Activated CD4-positive, alpha-beta T cell treated with anti-CD3 and anti-CD28 coated beads, Interleukin-2, amount 10 ng/mL, durations not matched to agents 24 days and 14 days (primary cell): Measurements from ENCODE around the gene PRRC2C. TPM values are rescaled to one million over a fixed set of nuclear protein-coding genes. Genes with fewer than 3 reads are reported as not detected.
A peak's percentile ranks its signal among the peaks of the same experiment; 100 is the strongest.
"Not testable (repeated sequence)": the region's sequence is repeated elsewhere in the genome, so short reads cannot be mapped to it uniquely, and the experiment has no call there.

Experiments
- DNase-seq: peaks from one replicate; pipeline ENCODE4 v3.0.0; 2022
- H3K27ac Mint-ChIP-seq: one replicate; pipeline ENCODE4 v1.8.0; 2022; ENCODE audit warnings: mild to moderate bottlenecking, mixed read lengths
- H3K27me3 Mint-ChIP-seq: one replicate; pipeline ENCODE4 v1.8.0; 2022; ENCODE audit warnings: mixed read lengths
- H3K36me3 Mint-ChIP-seq: one replicate; pipeline ENCODE4 v1.8.0; 2022; ENCODE audit warnings: low read depth, mild to moderate bottlenecking, mixed read lengths
- H3K4me1 Mint-ChIP-seq: one replicate; pipeline ENCODE4 v1.8.0; 2021; ENCODE audit warnings: mixed read lengths
- H3K4me3 Mint-ChIP-seq: one replicate; pipeline ENCODE4 v1.8.0; 2022; ENCODE audit warnings: mild to moderate bottlenecking, moderate library complexity, mixed read lengths
- H3K9me3 Mint-ChIP-seq: one replicate; pipeline ENCODE4 v1.8.0; 2021; ENCODE audit warnings: mixed read lengths
- intact Hi-C: fragments of 100-400 bp; cut with micrococcal nuclease; formaldehyde crosslinking; loops from one replicate; pipeline ENCODE4 v1.15.1; 2023
- total RNA-seq: library from RNA; stranded (reverse); gene quantifications from 2 replicates; pipeline ENCODE4 v1.2.3, GENCODE V29; 2022

Gene PRRC2C
- total RNA-seq, 1 donor from 2014 or later = 278 TPM

- Mint-ChIP-seq H3K36me3 (peaks cover 54% of the 10 kb centered on the region), H3K27ac (no peak overlapping the region), H3K27me3 (no peaks in the 10 kb centered on the region), H3K9me3 (no peaks in the 10 kb centered on the region), H3K4me1 (peaks cover 52% of the 10 kb centered on the region), H3K4me3 (no peak overlapping the region)
- no peak for DNase-seq
- intact Hi-C loops = no loop called here
Measured at GRCh38 chr1:171513743-171514142, 28.4 kb downstream of the PRRC2C start.

DNA sequence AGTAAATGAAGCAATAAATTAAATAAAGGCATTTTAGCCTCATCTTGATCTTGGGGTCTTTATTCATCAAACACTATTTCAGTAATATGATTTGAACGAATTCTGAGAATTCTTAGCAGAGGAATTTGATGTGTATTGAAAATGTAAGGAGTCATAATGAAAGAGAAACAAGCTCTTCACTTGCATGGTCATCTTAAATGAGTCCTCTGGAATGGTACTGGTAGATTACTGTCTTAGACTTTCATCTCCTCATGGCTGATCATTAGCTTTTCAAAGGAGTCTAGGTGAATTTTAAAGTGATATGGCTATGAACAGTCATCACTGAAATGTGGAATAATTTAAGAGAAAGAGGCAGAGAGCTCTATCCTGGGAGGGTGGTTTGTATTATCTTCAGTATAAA, 30.0 kb downstream of the PRRC2C start:
- H3K27ac Mint-ChIP-seq = peak overlapping the region; percentile 74
- H3K36me3 Mint-ChIP-seq = peaks cover 61% of the 10 kb centered on the region
- H3K9me3 Mint-ChIP-seq = no peaks in the 10 kb centered on the region
- no peaks in the 10 kb centered on the region for H3K27me3 Mint-ChIP-seq
- H3K4me3 Mint-ChIP-seq = no peak overlapping the region
- no peak for DNase-seq
- peaks cover 40% of the 10 kb centered on the region for H3K4me1 Mint-ChIP-seq
- intact Hi-C loops = no loop called here

GRCh38 chr1:171515741-171516140, 30.4 kb downstream of the PRRC2C start:
- Mint-ChIP-seq H3K4me3 (no peak overlapping the region), H3K36me3 (peaks cover 61% of the 10 kb centered on the region)
- intact Hi-C loops = no loop called here

GRCh38 chr1:171521567-171521966, 36.2 kb downstream of the PRRC2C start:
- Mint-ChIP-seq H3K4me1 (peaks cover 13% of the 10 kb centered on the region), H3K27ac (no peak overlapping the region), H3K4me3 (no peak overlapping the region), H3K27me3 (no peaks in the 10 kb centered on the region), H3K36me3 (peaks cover 64% of the 10 kb centered on the region), H3K9me3 (no peaks in the 10 kb centered on the region)
- intact Hi-C loops = loop anchor here (5.0 kb wide), 1 partner anchor 34 kb away; the partner anchor contains the start of gene PRRC2C
- DNase-seq = no peak

More at GRCh38 chr1:171515741-171516140, 30.4 kb downstream of the PRRC2C start:
- no peak for DNase-seq
- H3K27ac Mint-ChIP-seq = no peak overlapping the region
- H3K9me3 Mint-ChIP-seq = no peaks in the 10 kb centered on the region
- H3K4me1 Mint-ChIP-seq = peaks cover 35% of the 10 kb centered on the region
- H3K27me3 Mint-ChIP-seq = no peaks in the 10 kb centered on the region

GRCh38 chr1:171530676-171531075, 45.3 kb downstream of the PRRC2C start:
- no peaks in the 10 kb centered on the region for H3K27me3 Mint-ChIP-seq

GRCh38 chr1:171532520-171532919, 47.2 kb downstream of the PRRC2C start:
- Mint-ChIP-seq H3K9me3 (no peaks in the 10 kb centered on the region), H3K27ac (peak overlapping the region; percentile 49), H3K27me3 (no peaks in the 10 kb centered on the region), H3K4me1 (peaks cover 12% of the 10 kb centered on the region), H3K4me3 (no peak overlapping the region), H3K36me3 (peaks cover 62% of the 10 kb centered on the region)
- intact Hi-C loops = loop anchor here (5.0 kb wide), 1 partner anchor 40 kb away; no protein-coding TSS in a partner anchor
- DNase-seq = no peak

More at GRCh38 chr1:171530676-171531075, 45.3 kb downstream of the PRRC2C start:
- no peaks in the 10 kb centered on the region for H3K9me3 Mint-ChIP-seq
- H3K4me1 Mint-ChIP-seq = peaks cover 12% of the 10 kb centered on the region
- DNase-seq = no peak
- H3K27ac Mint-ChIP-seq = no peak overlapping the region
- H3K4me3 Mint-ChIP-seq = no peak overlapping the region
- peaks cover 56% of the 10 kb centered on the region for H3K36me3 Mint-ChIP-seq
- intact Hi-C loops = loop anchor here (5.0 kb wide), 1 partner anchor 42 kb away; no protein-coding TSS in a partner anchor

DNA sequence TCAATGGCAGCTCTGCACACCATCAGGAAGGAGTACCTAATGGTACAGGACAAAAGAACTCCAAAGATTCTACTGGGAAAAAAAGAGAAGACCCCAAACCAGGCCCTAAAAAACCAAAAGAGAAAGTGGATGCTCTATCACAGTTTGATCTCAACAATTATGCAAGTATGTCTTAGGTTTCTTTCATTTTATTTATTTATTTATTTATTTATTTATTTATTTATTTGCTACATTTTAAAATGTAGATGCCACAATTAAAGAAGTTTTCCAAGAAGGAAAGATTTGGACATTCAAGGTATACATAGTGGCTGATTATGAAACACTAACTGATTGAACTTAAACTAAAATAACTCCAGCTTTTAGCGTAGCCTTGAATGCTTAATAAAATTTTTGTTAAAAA, 60.2 kb downstream of the PRRC2C start:
- H3K4me1 Mint-ChIP-seq = peaks cover 11% of the 10 kb centered on the region
- H3K36me3 Mint-ChIP-seq = peaks cover 62% of the 10 kb centered on the region
- no peak for DNase-seq
- no peak overlapping the region for H3K27ac Mint-ChIP-seq
- H3K27me3 Mint-ChIP-seq = no peaks in the 10 kb centered on the region
- intact Hi-C loops = no loop called here
- H3K4me3 Mint-ChIP-seq = no peak overlapping the region
- H3K9me3 Mint-ChIP-seq = peaks cover 5% of the 10 kb centered on the region

GRCh38 chr1:171550050-171550449, 64.7 kb downstream of the PRRC2C start:
- Mint-ChIP-seq H3K36me3 (peaks cover 77% of the 10 kb centered on the region), H3K4me3 (no peak overlapping the region), H3K27me3 (no peaks in the 10 kb centered on the region), H3K4me1 (peaks cover 21% of the 10 kb centered on the region), H3K9me3 (peaks cover 5% of the 10 kb centered on the region), H3K27ac (no peak overlapping the region)
- DNase-seq = no peak
- intact Hi-C loops = no loop called here

GRCh38 chr1:171550598-171551100, 65.3 kb downstream of the PRRC2C start:
- H3K9me3 Mint-ChIP-seq, intact Hi-C loops, H3K27ac Mint-ChIP-seq, H3K27me3 Mint-ChIP-seq, H3K4me3 Mint-ChIP-seq, DNase-seq: not testable (repeated sequence)
- Mint-ChIP-seq H3K4me1 (peaks cover 23% of the 10 kb centered on the region), H3K36me3 (peaks cover 80% of the 10 kb centered on the region)

GRCh38 chr1:171553960-171554359, 68.6 kb downstream of the PRRC2C start:
- Mint-ChIP-seq H3K36me3 (peaks cover 89% of the 10 kb centered on the region), H3K4me1 (peaks cover 18% of the 10 kb centered on the region)
- H3K9me3 Mint-ChIP-seq, intact Hi-C loops, H3K27ac Mint-ChIP-seq, H3K4me3 Mint-ChIP-seq, H3K27me3 Mint-ChIP-seq, DNase-seq: not testable (repeated sequence)

GRCh38 chr1:171563675-171564074, 78.3 kb downstream of the PRRC2C start:
- Mint-ChIP-seq H3K4me3 (no peak overlapping the region), H3K4me1 (peaks cover 4% of the 10 kb centered on the region), H3K36me3 (peaks cover 45% of the 10 kb centered on the region), H3K27me3 (no peaks in the 10 kb centered on the region), H3K9me3 (no peaks in the 10 kb centered on the region), H3K27ac (no peak overlapping the region)
- intact Hi-C loops = no loop called here
- no peak for DNase-seq

DNA sequence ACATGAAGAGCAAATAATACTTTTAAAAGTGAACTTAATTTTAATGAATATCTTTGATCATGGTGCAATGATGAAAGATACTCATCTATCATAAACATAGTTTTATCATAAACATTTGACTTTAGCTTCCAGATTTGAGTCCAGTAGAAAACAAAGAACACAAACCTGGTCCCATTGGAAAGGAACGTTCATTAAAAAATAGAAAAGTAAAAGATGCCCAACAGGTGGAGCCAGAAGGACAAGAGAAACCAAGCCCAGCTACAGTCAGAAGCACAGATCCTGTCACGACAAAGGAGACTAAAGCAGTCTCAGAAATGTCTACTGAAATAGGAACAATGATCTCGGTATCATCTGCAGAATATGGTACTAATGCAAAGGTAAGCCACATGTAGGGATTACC, 81.1 kb downstream of the PRRC2C start:
- H3K36me3 Mint-ChIP-seq = peaks cover 40% of the 10 kb centered on the region
- no peaks in the 10 kb centered on the region for H3K9me3 Mint-ChIP-seq
- H3K27ac Mint-ChIP-seq = no peak overlapping the region
- peaks cover 4% of the 10 kb centered on the region for H3K4me1 Mint-ChIP-seq
- H3K4me3 Mint-ChIP-seq = no peak overlapping the region
- DNase-seq = no peak
- H3K27me3 Mint-ChIP-seq = no peaks in the 10 kb centered on the region
- intact Hi-C loops = no loop called here

DNA sequence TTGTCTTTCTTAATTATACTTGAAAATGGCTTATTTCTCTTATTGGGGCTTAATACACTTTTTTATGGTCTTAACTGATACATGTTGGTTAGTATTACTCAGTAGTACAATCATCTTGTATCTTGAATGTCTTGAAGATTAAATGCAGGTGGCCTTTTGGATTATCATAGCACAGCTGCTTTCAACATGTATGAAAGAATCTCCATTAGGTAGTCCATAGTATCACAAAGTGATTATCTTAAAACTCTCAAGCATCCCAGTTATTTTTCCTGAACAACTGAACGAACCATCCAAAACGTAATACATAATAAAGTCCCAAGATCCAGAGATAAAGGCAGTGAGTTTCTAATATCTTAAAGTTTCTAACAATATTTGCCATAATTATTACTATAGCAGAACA, 85.0 kb downstream of the PRRC2C start:
- intact Hi-C loops = loop anchor here (5.0 kb wide), 1 partner anchor 38 kb away; no protein-coding TSS in a partner anchor
- no peak for DNase-seq
- Mint-ChIP-seq H3K27me3 (no peaks in the 10 kb centered on the region), H3K9me3 (no peaks in the 10 kb centered on the region), H3K36me3 (peaks cover 54% of the 10 kb centered on the region), H3K4me3 (no peak overlapping the region), H3K27ac (no peak overlapping the region), H3K4me1 (peaks cover 2% of the 10 kb centered on the region)

- Mint-ChIP-seq H3K4me3 (no peak overlapping the region), H3K27me3 (no peaks in the 10 kb centered on the region), H3K9me3 (no peaks in the 10 kb centered on the region), H3K27ac (peak overlapping the region; percentile 74), H3K4me1 (peaks cover 12% of the 10 kb centered on the region), H3K36me3 (peaks cover 66% of the 10 kb centered on the region)
- DNase-seq = no peak
- intact Hi-C loops = no loop called here
Measured at GRCh38 chr1:171576144-171576543, 90.8 kb downstream of the PRRC2C start.

GRCh38 chr1:171581226-171581625, 95.9 kb downstream of the PRRC2C start:
- DNase-seq = no peak
- H3K4me1 Mint-ChIP-seq = peaks cover 28% of the 10 kb centered on the region
- peak overlapping the region; percentile 36 for H3K27ac Mint-ChIP-seq
- no peak overlapping the region for H3K4me3 Mint-ChIP-seq
- no peaks in the 10 kb centered on the region for H3K9me3 Mint-ChIP-seq
- H3K27me3 Mint-ChIP-seq = no peaks in the 10 kb centered on the region
- intact Hi-C loops = loop anchor here (2.0 to 5.0 kb wide), 2 partner anchors 94 to 161 kb away; partner anchors contain the start of gene VAMP4
- H3K36me3 Mint-ChIP-seq = peaks cover 64% of the 10 kb centered on the region
